Gastroesophageal sphincter (tissue), 4 donors: ENCODE measurements around the gene SETD4. TPM values are rescaled to one million over a fixed set of nuclear protein-coding genes. Genes with fewer than 3 reads are reported as not detected.

ENCODE experiments used
- ATAC-seq: fragments of 150-250 bp; one replicate; pipeline ENCODE4 v1.9.1; 2016; ENCODE audit warnings: mild to moderate bottlenecking, moderate library complexity
- H3K27ac ChIP-seq, 4 donors: fragments of 200-600 bp; sonication (generic) in 3 of 4; 1 replicate in 3 of 4; 2 replicates in 1 of 4; pipeline ENCODE4 v1.5.1; 2016 to 2019
- H3K27me3 ChIP-seq: fragments of 200-600 bp; sonication (generic); one replicate; pipeline ENCODE4 v1.5.1; 2019
- H3K36me3 ChIP-seq, 2 donors: fragments of 200-600 bp; sonication (generic); one replicate each; pipeline ENCODE4 v1.5.1; 2019; ENCODE audit warnings: control low read depth in 1 of 2
- H3K4me1 ChIP-seq, 3 donors: fragments of 200-600 bp; sonication (generic); 1 replicate in 2 of 3; 2 replicates in 1 of 3; pipeline ENCODE4 v1.5.1; 2016 to 2019; ENCODE audit warnings: control low read depth in 2 of 3
- H3K4me3 ChIP-seq, 2 donors: fragments of 200-600 bp; sonication (generic); one replicate each; pipeline ENCODE4 v1.5.1; 2019; ENCODE audit warnings: mild to moderate bottlenecking in 1 of 2, moderate library complexity in 1 of 2
- H3K9me3 ChIP-seq, 3 donors: fragments of 200-600 bp; sonication (generic); one replicate each; pipeline ENCODE4 v1.5.1; 2017 to 2019; ENCODE audit warnings: control low read depth in 2 of 3
- CTCF ChIP-seq, 4 experiments: fragments of 200-600 bp in 2 of 4; fragments of 450-650 bp in 2 of 4; sonication (generic) in 1 of 4; IDR thresholded peaks; one replicate each; pipeline ENCODE4 v1.5.1; 2017 to 2019; ENCODE audit warnings: antibody characterized with exemption in 4 of 4, mild to moderate bottlenecking in 2 of 4, moderate library complexity in 2 of 4
- EP300 ChIP-seq: sonication (generic); formaldehyde crosslinking; IDR thresholded peaks from one replicate; pipeline ENCODE4 v1.6.1; 2017; ENCODE audit warnings: antibody characterized with exemption, mild to moderate bottlenecking
- POLR2A ChIP-seq, 2 donors: fragments of 450-650 bp; IDR thresholded peaks; one replicate each; pipeline ENCODE4 v1.6.1; 2017; ENCODE audit warnings: antibody characterized with exemption in 2 of 2, mild to moderate bottlenecking in 2 of 2, moderate library complexity in 1 of 2
- POLR2AphosphoS5 ChIP-seq: sonication (generic); formaldehyde crosslinking; IDR thresholded peaks from one replicate; pipeline ENCODE4 v1.6.1; 2017; ENCODE audit warnings: antibody characterized with exemption
- WGBS, 2 donors: methylation state at CpG; one replicate each; pipeline ENCODE4 v1.1.5; 2018; ENCODE audit warnings: low coverage in 1 of 2; 5-methylcytosine and 5-hydroxymethylcytosine counted together
- total RNA-seq, 4 donors: library from RNA; depleted of rRNA; stranded (reverse); fragments of >200 nt; gene quantifications; one replicate each; pipeline ENCODE4 v1.1.0, GENCODE V29; 2016

SETD4 gene
- total RNA-seq, 4 donors from 2014 or later: 11.2 to 34.2 (median 15.2) TPM

GRCh38 chr21:36055551-36055950 lies 4.8 kb downstream of the SETD4 start:
- Histone ChIP-seq H3K36me3 (peaks cover 0 to 77% of the 10 kb centered on the region in 2 donors), H3K9me3 (no peaks in the 10 kb centered on the region), H3K4me3 (no peak overlapping the region), H3K27ac (no peak overlapping the region), H3K4me1 (peaks cover 0 to 24% (median 13%) of the 10 kb centered on the region in 3 donors), H3K27me3 (no peaks in the 10 kb centered on the region)
- WGBS, 2 donors: 86 to 95% methylated on average over 1 to 3 of the region's 3 CpGs
- ATAC-seq: no peak
- TF ChIP-seq POLR2A (IDR thresholded peaks at IDR 0.05) (no peak), EP300 (no peak), POLR2AphosphoS5 (no peak), CTCF (IDR thresholded peaks at IDR 0.05) (no peak)

GRCh38 chr21:36053715-36054062 lies 6.6 kb downstream of the SETD4 start:
- Histone ChIP-seq H3K4me1 (peaks cover 0 to 13% (median 6%) of the 10 kb centered on the region in 3 donors), H3K27me3 (no peaks in the 10 kb centered on the region), H3K9me3 (no peaks in the 10 kb centered on the region), H3K4me3 (no peak overlapping the region), H3K36me3 (peaks cover 0 to 95% of the 10 kb centered on the region in 2 donors), H3K27ac (no peak overlapping the region)
- no peak for ATAC-seq
- no peak for TF ChIP-seq POLR2A (IDR thresholded peaks at IDR 0.05)
- no peak for TF ChIP-seq POLR2AphosphoS5
- no peak for TF ChIP-seq EP300
- TF ChIP-seq CTCF (IDR thresholded peaks at IDR 0.05): no peak
- 80% methylated on average over 2 of the region's 3 CpGs; no CpG with 5 or more reads in 1 of the 2 donors for WGBS, 2 donors

DNA sequence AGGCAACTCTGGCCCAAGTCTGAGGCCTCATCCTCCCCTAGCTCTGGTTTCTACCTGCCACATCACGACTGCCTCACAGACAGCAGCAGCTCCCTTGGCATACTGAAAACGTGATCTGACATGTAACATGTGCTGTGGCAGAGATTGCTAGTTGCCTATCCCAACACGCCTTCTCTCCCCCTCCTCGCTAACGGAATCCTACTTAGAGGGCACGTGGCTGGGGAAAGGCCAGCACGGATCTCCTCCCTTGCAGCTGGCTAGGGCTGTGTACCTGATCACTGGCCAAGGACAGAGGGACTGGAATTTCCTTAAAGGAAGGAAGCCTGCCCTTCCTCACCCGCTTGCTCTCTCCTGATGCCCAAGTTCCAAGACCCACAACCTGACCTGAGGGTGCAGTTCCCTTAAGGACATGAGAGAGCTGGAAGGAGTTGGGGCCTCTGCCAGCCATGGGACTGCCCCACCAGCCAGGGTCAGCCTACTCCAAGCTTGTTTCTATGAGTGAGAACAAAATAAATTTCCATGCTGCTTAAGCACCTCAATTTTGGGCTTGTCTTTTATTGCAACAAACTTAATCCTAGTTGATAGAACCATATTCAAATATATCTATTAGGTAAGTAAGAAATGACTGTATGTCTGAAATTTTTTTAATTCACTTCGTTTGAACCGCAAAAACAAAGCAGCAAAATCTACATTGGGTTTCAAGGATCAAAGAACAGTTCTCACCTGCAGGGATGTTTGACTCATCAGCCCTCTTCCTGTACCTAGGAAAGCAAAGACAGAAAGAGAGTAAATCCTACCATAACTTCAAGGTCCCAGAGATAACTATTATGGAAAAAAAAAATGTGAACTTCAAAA lies 7.2 kb downstream of the SETD4 start:
- no peak overlapping the region for H3K27ac ChIP-seq

GRCh38 chr21:36048357-36048756 lies 12.0 kb downstream of the SETD4 start:
- no peak for ATAC-seq
- WGBS, 2 donors: 80 to 100% methylated on average over 1 to 7 of the region's 7 CpGs
- Histone ChIP-seq H3K4me3 (no peak overlapping the region), H3K36me3 (peaks cover 0 to 100% of the 10 kb centered on the region in 2 donors), H3K27me3 (no peaks in the 10 kb centered on the region), H3K4me1 (no peaks in the 10 kb centered on the region), H3K9me3 (no peaks in the 10 kb centered on the region), H3K27ac (no peak overlapping the region)
- no peak for TF ChIP-seq EP300
- TF ChIP-seq POLR2A (IDR thresholded peaks at IDR 0.05): no peak
- TF ChIP-seq POLR2AphosphoS5: no peak
- TF ChIP-seq CTCF (IDR thresholded peaks at IDR 0.05): no peak

More for the DNA sequence above, 7.2 kb downstream of the SETD4 start:
- Histone ChIP-seq H3K4me1 (peaks cover 0 to 7% (median under 1%) of the 10 kb centered on the region in 3 donors), H3K9me3 (no peaks in the 10 kb centered on the region), H3K27me3 (no peaks in the 10 kb centered on the region), H3K36me3 (peaks cover 0 to 96% of the 10 kb centered on the region in 2 donors), H3K4me3 (no peak overlapping the region)
- WGBS, 2 donors: 72 to 93% methylated on average over 2 to 9 of the region's 10 CpGs
- TF ChIP-seq POLR2A (IDR thresholded peaks at IDR 0.05): no peak
- no peak for TF ChIP-seq POLR2AphosphoS5
- no peak for TF ChIP-seq EP300
- no peak for TF ChIP-seq CTCF (IDR thresholded peaks at IDR 0.05)
- ATAC-seq: no peak

DNA sequence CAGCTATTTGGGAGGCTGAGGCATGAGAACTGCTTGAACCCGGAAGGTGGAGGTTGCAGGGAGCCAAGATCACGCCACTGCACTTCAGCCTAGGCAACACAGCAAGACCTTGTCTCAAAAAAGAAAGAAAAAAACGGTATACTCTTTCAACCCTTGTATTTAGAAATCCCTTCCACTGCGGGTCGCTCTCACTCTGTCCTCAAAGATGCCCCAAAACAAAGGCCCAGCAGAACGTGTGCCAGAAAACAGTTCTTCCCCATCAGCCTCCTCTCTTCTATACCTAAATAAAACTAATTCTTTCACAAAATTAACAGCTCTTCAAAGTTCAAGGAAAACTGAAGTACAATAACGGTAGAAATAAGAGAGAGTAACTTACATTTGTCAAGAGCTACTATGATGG lies 13.2 kb downstream of the SETD4 start:
- H3K4me1 ChIP-seq: no peaks in the 10 kb centered on the region
- no peak overlapping the region for H3K27ac ChIP-seq
- no peak for ATAC-seq
- no peak overlapping the region for H3K4me3 ChIP-seq
- 74 to 81% methylated on average over 6 of the region's 7 CpGs for WGBS, 2 donors
- H3K9me3 ChIP-seq: no peaks in the 10 kb centered on the region
- TF ChIP-seq CTCF (IDR thresholded peaks at IDR 0.05) (no peak), POLR2AphosphoS5 (no peak), EP300 (no peak), POLR2A (IDR thresholded peaks at IDR 0.05) (no peak)
- H3K27me3 ChIP-seq: no peaks in the 10 kb centered on the region
- peaks cover 0 to 100% of the 10 kb centered on the region in 2 donors for H3K36me3 ChIP-seq
